ENCODE measurements around the gene CADPS2. TPM values are rescaled to one million over a fixed set of nuclear protein-coding genes. Genes with fewer than 3 reads are reported as not detected.

CADPS2 gene
- total and polyA plus RNA-seq, 2 of the 8 experiments (the other 6 are each of a cell fraction or from before 2014, with no cell fraction given) = 8.9 to 22.3 TPM

GRCh38 chr7:122626785-122627184, 259.5 kb downstream of the CADPS2 start (continued):
- TF ChIP-seq CHD7 (IDR thresholded peaks at IDR 0.05; ENCODE audit: insufficient replicate concordance, low read length) = no peak
- TF ChIP-seq BRCA1 (IDR thresholded peaks at IDR 0.05; ENCODE audit: low read depth, low read length) = no peak
- no peak for TF ChIP-seq USF2 (IDR thresholded peaks at IDR 0.05; ENCODE audit: low read length)
- no peak for TF ChIP-seq SIX5 (IDR thresholded peaks at IDR 0.05; ENCODE audit: low read depth, low read length)
- TF ChIP-seq POU5F1 (IDR thresholded peaks at IDR 0.05; ENCODE audit: low read depth, low read length) = no peak
- no peak for TF ChIP-seq ATF3 (IDR thresholded peaks at IDR 0.05; ENCODE audit: insufficient read depth, low read depth, low read length)
- TF ChIP-seq CTBP2 (IDR thresholded peaks at IDR 0.05; ENCODE audit: borderline replicate concordance, insufficient read depth, insufficient read length, low read length) = no peak
- TF ChIP-seq SIN3A (conservative IDR thresholded peaks at IDR 0.05 in 1 of 2, IDR thresholded peaks at IDR 0.05 in 1 of 2; ENCODE audit: low read depth in 1 of 2, low read length in 2 of 2) = no peak

Measured in H1 (cell line).